Mesodermal cell (in vitro differentiated cells): ENCODE data around the gene GABPB1. TPM values are rescaled to one million over a fixed set of nuclear protein-coding genes. Genes with fewer than 3 reads are reported as not detected.
A peak's percentile ranks its signal among the peaks of the same experiment; 100 is the strongest.
"Not testable (repeated sequence)": the region's sequence is repeated elsewhere in the genome, so short reads cannot be mapped to it uniquely, and the experiment has no call there.

Experiments used
- H3K27ac ChIP-seq: 2 replicates; pipeline ENCODE4 v1.7.0; 2013; ENCODE audit warnings: mild to moderate bottlenecking, low read depth, low read length, moderate library complexity; ENCODE audit not compliant: severe bottlenecking
- H3K36me3 ChIP-seq: 2 replicates; pipeline ENCODE4 v1.7.1; 2013; ENCODE audit warnings: mild to moderate bottlenecking, low read length, moderate library complexity; ENCODE audit not compliant: control insufficient read depth, insufficient read depth
- H3K4me1 ChIP-seq: one replicate; pipeline ENCODE4 v1.7.1; 2013; ENCODE audit warnings: mild to moderate bottlenecking, low read length; ENCODE audit not compliant: insufficient read depth, control insufficient read depth, poor library complexity, severe bottlenecking
- H3K4me3 ChIP-seq: 2 replicates; pipeline ENCODE4 v1.7.0; 2013; ENCODE audit warnings: low read length, control low read depth, mild to moderate bottlenecking; ENCODE audit not compliant: insufficient read depth, poor library complexity, severe bottlenecking; ENCODE audit errors: extremely low read depth
- H3K9me3 ChIP-seq: 2 replicates; pipeline ENCODE4 v1.7.1; 2013; ENCODE audit warnings: mild to moderate bottlenecking, low read length, moderate library complexity; ENCODE audit not compliant: control insufficient read depth
- WGBS, 2 experiments: methylation state at CpG; one replicate each; pipeline ENCODE4 v1.1.5; 2013; ENCODE audit warnings: missing lambda C conversion rate in 2 of 2; ENCODE audit not compliant: insufficient coverage in 2 of 2; 5-methylcytosine and 5-hydroxymethylcytosine counted together
- polyA plus RNA-seq, 2 experiments: library from polyadenylated mRNA; stranded (reverse); fragments of 50-300 nt; gene quantifications; one replicate each; pipeline ENCODE4 v1.2.3, GENCODE V29; 2013

GABPB1 gene
- 41.9 TPM for polyA plus RNA-seq (2013, experiment 1 of 2)
- 40.8 TPM for polyA plus RNA-seq (2013, experiment 2 of 2)

GRCh38 chr15:50354838-50355618 lies at the start of gene GABPB1:
Gene GABPB1, minus strand, starts transcription at chr15:50355198. Its CDS starts 45,400 bp downstream, at chr15:50309798.
- Histone ChIP-seq H3K27ac (peak within 1 kb of the TSS; percentile 100), H3K9me3 (no peaks in the 10 kb centered on the region), H3K4me1 (peaks cover 10% of the 10 kb centered on the region), H3K4me3 (peak within 1 kb of the TSS; percentile 95), H3K36me3 (peaks cover 41% of the 10 kb centered on the region)
- 0 to 1% methylated on average over 50 to 57 of the region's 70 CpGs for WGBS, 2 experiments

- not testable (repeated sequence) for H3K27ac ChIP-seq, H3K4me3 ChIP-seq, H3K9me3 ChIP-seq, H3K36me3 ChIP-seq, H3K4me1 ChIP-seq
- WGBS, 2 experiments, result 91 to 96% methylated on average over 2 to 4 of the region's 4 CpGs
Observed at GRCh38 chr15:50391561-50391960, 36.6 kb upstream of the GABPB1 start.

GRCh38 chr15:50390554-50391264 lies 35.7 kb upstream of the GABPB1 start:
- Histone ChIP-seq H3K36me3 (no peaks in the 10 kb centered on the region), H3K27ac (no peak overlapping the region), H3K4me1 (no peaks in the 10 kb centered on the region), H3K9me3 (no peaks in the 10 kb centered on the region), H3K4me3 (no peak overlapping the region)
- WGBS, 2 experiments, result 72 to 79% methylated on average over 2 of the region's 4 CpGs

GRCh38 chr15:50382408-50382807 lies 27.4 kb upstream of the GABPB1 start:
- H3K36me3 ChIP-seq, H3K9me3 ChIP-seq, H3K4me1 ChIP-seq, H3K4me3 ChIP-seq, H3K27ac ChIP-seq: not testable (repeated sequence)
- 86 to 88% methylated on average over 2 of the region's 5 CpGs for WGBS, 2 experiments

DNA sequence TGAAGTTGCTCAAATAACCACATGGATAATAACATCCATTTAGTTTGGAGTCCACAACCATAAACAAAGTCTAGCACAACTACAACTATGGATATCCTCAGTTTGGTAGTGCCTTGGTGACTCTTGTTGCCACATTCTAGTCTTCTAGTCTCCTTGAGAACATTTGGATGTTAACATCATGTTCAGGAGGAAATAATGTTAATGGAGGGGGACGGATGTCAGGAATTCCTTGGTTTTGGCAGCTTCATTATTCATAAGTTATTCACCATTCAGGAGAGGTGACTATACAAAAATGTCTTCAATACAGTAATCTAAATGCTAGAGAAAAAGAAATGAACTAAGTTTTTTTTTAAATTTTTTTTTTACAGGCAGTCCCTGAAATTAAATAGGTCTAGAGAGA lies 26.4 kb upstream of the GABPB1 start:
- no peak overlapping the region for H3K4me3 ChIP-seq
- no peak overlapping the region for H3K27ac ChIP-seq
- no peaks in the 10 kb centered on the region for H3K9me3 ChIP-seq
- H3K4me1 ChIP-seq, result no peaks in the 10 kb centered on the region
- no peaks in the 10 kb centered on the region for H3K36me3 ChIP-seq
- no CpG with 5 or more reads among the region's 1 CpG for WGBS, 2 experiments

GRCh38 chr15:50380089-50380488 lies 25.1 kb upstream of the GABPB1 start:
- H3K9me3 ChIP-seq, result no peaks in the 10 kb centered on the region
- H3K4me1 ChIP-seq, result no peaks in the 10 kb centered on the region
- 80 to 100% methylated on average over 1 of the region's 1 CpG for WGBS, 2 experiments
- no peak overlapping the region for H3K4me3 ChIP-seq
- no peaks in the 10 kb centered on the region for H3K36me3 ChIP-seq
- H3K27ac ChIP-seq, result no peak overlapping the region

- H3K4me1 ChIP-seq, H3K27ac ChIP-seq, H3K4me3 ChIP-seq, H3K9me3 ChIP-seq, H3K36me3 ChIP-seq: not testable (repeated sequence)
- WGBS, 2 experiments, result 93 to 100% methylated on average over 2 to 3 of the region's 7 CpGs
Observed at GRCh38 chr15:50379413-50379812, 24.4 kb upstream of the GABPB1 start.

DNA sequence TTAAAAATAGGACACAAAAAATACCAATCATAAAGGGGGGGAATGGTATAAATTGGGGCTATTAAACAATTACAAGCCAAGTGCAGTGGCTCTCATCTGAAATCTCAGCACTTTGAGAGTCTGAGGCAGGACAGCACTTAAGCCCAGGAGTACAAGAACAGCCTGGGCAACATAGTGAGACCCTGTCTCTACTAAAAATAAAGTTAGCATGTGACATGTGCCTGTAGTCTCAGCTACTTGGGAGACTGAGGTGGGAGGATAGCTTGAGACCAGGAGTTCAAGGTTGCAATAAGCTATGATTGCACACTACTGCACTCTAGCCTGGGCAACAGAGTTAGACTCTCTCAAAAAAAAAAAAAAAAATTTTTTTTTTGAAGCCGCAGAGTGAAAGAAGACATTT lies 23.8 kb upstream of the GABPB1 start:
- H3K4me3 ChIP-seq, result no peak overlapping the region
- H3K4me1 ChIP-seq, result no peaks in the 10 kb centered on the region
- H3K36me3 ChIP-seq, result no peaks in the 10 kb centered on the region
- no CpG with 5 or more reads among the region's 1 CpG for WGBS, 2 experiments
- H3K9me3 ChIP-seq, result no peaks in the 10 kb centered on the region
- no peak overlapping the region for H3K27ac ChIP-seq

GRCh38 chr15:50377867-50378751 lies 23.1 kb upstream of the GABPB1 start:
- no peaks in the 10 kb centered on the region for H3K36me3 ChIP-seq
- WGBS, 2 experiments, result 91 to 92% methylated on average over 2 of the region's 3 CpGs
- H3K4me3 ChIP-seq, result no peak overlapping the region
- no peaks in the 10 kb centered on the region for H3K9me3 ChIP-seq
- no peak overlapping the region for H3K27ac ChIP-seq
- no peaks in the 10 kb centered on the region for H3K4me1 ChIP-seq

GRCh38 chr15:50369564-50369963 lies 14.6 kb upstream of the GABPB1 start:
- H3K4me3 ChIP-seq, H3K9me3 ChIP-seq, H3K27ac ChIP-seq, H3K4me1 ChIP-seq: not testable (repeated sequence)
- H3K36me3 ChIP-seq, result peaks cover 33% of the 10 kb centered on the region
- 89 to 91% methylated on average over 7 to 8 of the region's 8 CpGs for WGBS, 2 experiments
